DND-41 (cell line): ENCODE data around the gene APBB2.

ENCODE experiments used
- ATAC-seq: fragments of 200-7000 bp; cut with Tn5 transposase; 3 replicates; pipeline ENCODE4 v1.9.1; 2021; ENCODE audit warnings: low read depth; ENCODE audit not compliant: insufficient read depth
- DNase-seq: peaks from one replicate; pipeline ENCODE4 v3.0.0-alpha.2; 2020
- H2AFZ ChIP-seq: 2 replicates; pipeline ENCODE4 v1.6.0; 2012; ENCODE audit warnings: low read depth, low read length
- H3K27ac ChIP-seq: 2 replicates; pipeline ENCODE4 v1.5.1; 2012; ENCODE audit warnings: low read length, inconsistent platforms
- H3K27me3 ChIP-seq: fragments of 200-600 bp; sonication (generic); 2 replicates; pipeline ENCODE4 v1.6.0; 2012; ENCODE audit warnings: low read length, mild to moderate bottlenecking, inconsistent platforms; ENCODE audit not compliant: insufficient read depth, poor library complexity
- H3K36me3 ChIP-seq: 2 replicates; pipeline ENCODE4 v1.5.1; 2012; ENCODE audit warnings: low read length, inconsistent platforms; ENCODE audit not compliant: insufficient read depth
- H3K4me1 ChIP-seq: 2 replicates; pipeline ENCODE4 v1.5.1; 2012; ENCODE audit warnings: mild to moderate bottlenecking, low read length; ENCODE audit not compliant: insufficient read depth
- H3K4me2 ChIP-seq: 2 replicates; pipeline ENCODE4 v1.6.0; 2012; ENCODE audit warnings: mild to moderate bottlenecking, moderate library complexity, low read length, inconsistent platforms; ENCODE audit not compliant: insufficient read depth
- H3K4me3 ChIP-seq, 2 experiments: fragments of 200-600 bp in 1 of 2; shearing (Covaris generic) in 1 of 2; 2 replicates each; pipeline ENCODE4 v1.5.1; 2012 to 2016; ENCODE audit warnings: inconsistent platforms in 2 of 2, low read length in 2 of 2, mild to moderate bottlenecking in 2 of 2, low read depth in 1 of 2, moderate library complexity in 1 of 2
- H3K79me2 ChIP-seq: 2 replicates; pipeline ENCODE4 v1.6.0; 2012; ENCODE audit warnings: low read length, inconsistent platforms; ENCODE audit not compliant: insufficient read depth
- H3K9ac ChIP-seq: 2 replicates; pipeline ENCODE4 v1.6.0; 2012; ENCODE audit warnings: low read depth, mild to moderate bottlenecking, inconsistent platforms, low read length, moderate library complexity
- H3K9me3 ChIP-seq: 2 replicates; pipeline ENCODE4 v1.5.1; 2012; ENCODE audit warnings: low read length, moderate library complexity, mild to moderate bottlenecking, inconsistent platforms; ENCODE audit not compliant: insufficient read depth, severe bottlenecking
- H4K20me1 ChIP-seq: 2 replicates; pipeline ENCODE4 v1.6.0; 2012; ENCODE audit warnings: low read length; ENCODE audit not compliant: insufficient read depth
- EZH2 ChIP-seq: IDR thresholded peaks from 3 replicates; pipeline ENCODE4 v1.6.1; 2012; ENCODE audit warnings: borderline replicate concordance, low read depth, mild to moderate bottlenecking, moderate library complexity, low read length, inconsistent platforms; ENCODE audit not compliant: severe bottlenecking
- TF ChIP-seq, protein P1 (sequence below): IDR thresholded peaks from 2 replicates; pipeline ENCODE4 v1.5.1; 2012; ENCODE audit warnings: borderline replicate concordance, low read length, moderate library complexity, mild to moderate bottlenecking; ENCODE audit not compliant: poor library complexity, severe bottlenecking; ENCODE audit errors: extremely low read depth

APBB2 gene

DNA sequence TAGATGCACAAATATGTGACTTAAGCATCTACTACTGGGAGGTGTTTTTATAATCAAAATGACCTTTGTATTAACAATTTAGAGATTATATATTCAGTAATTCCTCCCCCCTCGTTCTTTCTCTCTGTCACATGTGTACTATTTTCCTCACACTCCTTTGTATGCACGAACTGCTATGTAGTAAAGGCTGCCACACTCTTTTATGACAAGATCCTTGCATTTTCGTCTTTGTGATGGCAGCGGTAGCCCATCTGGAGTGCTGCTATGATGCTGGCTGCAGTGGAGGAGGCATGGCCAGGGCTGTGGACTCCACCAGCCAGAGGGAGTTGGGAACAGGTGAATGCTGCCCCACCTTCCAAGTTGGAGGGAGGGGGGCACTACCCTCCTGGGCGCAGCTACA is 248.3 kb downstream of the APBB2 start:
- no peak overlapping the region for H3K4me2 ChIP-seq
- H3K36me3 ChIP-seq = no peaks in the 10 kb centered on the region
- no peaks in the 10 kb centered on the region for H3K79me2 ChIP-seq
- H3K4me3 ChIP-seq = no peak overlapping the region
- TF ChIP-seq, protein P1, sequence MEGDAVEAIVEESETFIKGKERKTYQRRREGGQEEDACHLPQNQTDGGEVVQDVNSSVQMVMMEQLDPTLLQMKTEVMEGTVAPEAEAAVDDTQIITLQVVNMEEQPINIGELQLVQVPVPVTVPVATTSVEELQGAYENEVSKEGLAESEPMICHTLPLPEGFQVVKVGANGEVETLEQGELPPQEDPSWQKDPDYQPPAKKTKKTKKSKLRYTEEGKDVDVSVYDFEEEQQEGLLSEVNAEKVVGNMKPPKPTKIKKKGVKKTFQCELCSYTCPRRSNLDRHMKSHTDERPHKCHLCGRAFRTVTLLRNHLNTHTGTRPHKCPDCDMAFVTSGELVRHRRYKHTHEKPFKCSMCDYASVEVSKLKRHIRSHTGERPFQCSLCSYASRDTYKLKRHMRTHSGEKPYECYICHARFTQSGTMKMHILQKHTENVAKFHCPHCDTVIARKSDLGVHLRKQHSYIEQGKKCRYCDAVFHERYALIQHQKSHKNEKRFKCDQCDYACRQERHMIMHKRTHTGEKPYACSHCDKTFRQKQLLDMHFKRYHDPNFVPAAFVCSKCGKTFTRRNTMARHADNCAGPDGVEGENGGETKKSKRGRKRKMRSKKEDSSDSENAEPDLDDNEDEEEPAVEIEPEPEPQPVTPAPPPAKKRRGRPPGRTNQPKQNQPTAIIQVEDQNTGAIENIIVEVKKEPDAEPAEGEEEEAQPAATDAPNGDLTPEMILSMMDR = no peak
- no peak for TF ChIP-seq EZH2
- H2AFZ ChIP-seq = no peak overlapping the region
- peaks cover 3% of the 10 kb centered on the region for H3K27me3 ChIP-seq
- H4K20me1 ChIP-seq = no peaks in the 10 kb centered on the region
- ATAC-seq = no peak
- no peak overlapping the region for H3K9ac ChIP-seq
- H3K4me1 ChIP-seq = no peaks in the 10 kb centered on the region
- H3K27ac ChIP-seq = no peak overlapping the region
- H3K9me3 ChIP-seq = peaks cover 13% of the 10 kb centered on the region
- no peak for DNase-seq

DNA sequence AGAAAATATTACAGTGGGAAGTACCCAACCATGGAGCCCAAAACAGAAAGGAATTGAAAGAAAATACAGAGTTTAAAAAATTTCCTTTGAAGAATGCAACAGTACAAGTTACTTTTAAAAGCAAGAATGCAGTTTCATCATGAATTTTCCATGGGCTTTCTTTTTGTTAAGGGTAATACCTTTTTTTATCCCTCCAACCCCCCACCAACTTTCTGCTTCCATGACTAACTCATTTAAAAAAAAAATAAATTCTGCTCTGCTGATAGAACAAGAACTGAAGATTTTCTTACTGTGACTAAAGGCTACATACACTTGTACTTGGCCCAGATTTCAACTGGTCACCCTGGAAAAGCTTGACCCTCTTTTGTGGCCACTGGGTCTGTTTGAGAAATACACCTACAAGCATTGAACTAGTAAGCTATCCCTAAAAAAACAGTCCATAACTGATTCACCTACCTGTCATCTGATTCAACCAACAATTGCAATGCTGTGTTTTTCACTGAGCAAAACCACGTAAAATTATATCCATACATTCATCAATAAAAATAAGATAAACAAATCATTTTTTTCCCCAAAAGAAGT is 250.4 kb downstream of the APBB2 start:
- Histone ChIP-seq H3K27ac (no peak overlapping the region), H3K9ac (no peak overlapping the region), H3K79me2 (no peaks in the 10 kb centered on the region), H4K20me1 (no peaks in the 10 kb centered on the region), H3K4me3 (no peak overlapping the region), H3K36me3 (no peaks in the 10 kb centered on the region), H3K27me3 (no peaks in the 10 kb centered on the region), H2AFZ (no peak overlapping the region), H3K9me3 (peaks cover 13% of the 10 kb centered on the region), H3K4me2 (no peak overlapping the region), H3K4me1 (no peaks in the 10 kb centered on the region)
- ATAC-seq (no peak), DNase-seq (no peak)
- no peak for TF ChIP-seq EZH2
- TF ChIP-seq, protein P1 = no peak

DNA sequence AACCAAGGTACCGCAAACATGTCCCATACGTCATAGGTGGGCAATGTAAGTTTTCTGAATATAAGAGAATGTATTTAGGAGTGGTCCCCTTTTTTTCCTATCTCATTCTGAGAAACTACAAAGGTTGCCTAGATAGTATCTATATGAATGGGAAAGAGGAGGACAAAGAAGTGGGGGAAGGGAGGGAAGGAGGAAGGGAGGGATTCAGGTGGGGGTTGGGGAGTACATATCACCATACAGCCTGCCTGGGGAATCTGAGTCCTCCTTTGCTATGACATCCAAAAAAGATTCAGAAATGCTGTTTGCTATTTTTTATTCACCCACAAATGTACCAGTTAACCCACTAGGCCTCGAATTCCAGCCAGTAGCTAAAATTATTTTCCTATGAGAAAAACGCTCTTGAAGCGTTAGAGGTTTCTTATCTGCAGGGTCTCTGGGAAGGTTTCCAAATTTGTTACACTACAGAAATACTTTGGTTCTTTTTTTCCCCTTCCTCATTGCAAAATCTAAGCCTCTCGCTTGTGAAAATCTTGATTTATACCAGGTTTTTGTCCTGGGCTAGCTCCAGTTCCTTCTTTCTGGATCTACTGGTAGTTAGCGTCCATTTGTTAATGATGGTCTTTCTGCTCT is 251.7 kb downstream of the APBB2 start:
- Histone ChIP-seq H3K27ac (no peak overlapping the region), H2AFZ (no peak overlapping the region), H3K4me3 (no peak overlapping the region), H3K27me3 (no peaks in the 10 kb centered on the region), H3K9me3 (peaks cover 13% of the 10 kb centered on the region), H3K9ac (no peak overlapping the region), H3K79me2 (no peaks in the 10 kb centered on the region), H4K20me1 (no peaks in the 10 kb centered on the region), H3K36me3 (no peaks in the 10 kb centered on the region), H3K4me2 (no peak overlapping the region), H3K4me1 (no peaks in the 10 kb centered on the region)
- DNase-seq (no peak), ATAC-seq (no peak)
- TF ChIP-seq, protein P1 = no peak
- no peak for TF ChIP-seq EZH2
